ENCODE data around the gene TBXT. TPM values are rescaled to one million over a fixed set of nuclear protein-coding genes. Genes with fewer than 3 reads are reported as not detected.
"Not testable (repeated sequence)": the region's sequence is repeated elsewhere in the genome, so short reads cannot be mapped to it uniquely, and the experiment has no call there.

TBXT gene
- total and polyA plus RNA-seq, 2 of the 13 experiments (the other 11 are each of a cell fraction or from before 2014, with no cell fraction given) = not detected

DNA sequence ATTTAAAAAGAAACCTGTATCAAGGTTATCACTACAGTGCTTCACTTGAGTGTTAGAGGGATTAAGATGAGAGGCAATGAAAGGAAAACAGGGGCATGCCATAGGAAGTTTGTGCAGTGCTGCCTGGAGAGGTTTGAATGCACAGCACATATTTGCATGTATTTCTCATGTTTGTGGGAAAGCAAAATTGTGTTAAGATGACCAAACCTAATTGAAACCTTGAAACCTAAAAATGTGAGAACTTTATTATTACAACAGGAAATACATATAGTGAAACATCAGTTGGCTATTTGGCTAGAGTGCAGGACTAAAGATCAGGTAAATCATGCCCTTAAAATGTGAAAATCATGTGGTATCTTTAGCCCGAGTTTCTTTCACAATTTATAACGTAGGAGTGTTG is 8.5 kb upstream of the TBXT start (continued):
- no peak for TF ChIP-seq ZNF34 (CRISPR knock-in tag; IDR thresholded peaks at IDR 0.05; ENCODE audit: borderline replicate concordance)
- TF ChIP-seq, protein P1, sequence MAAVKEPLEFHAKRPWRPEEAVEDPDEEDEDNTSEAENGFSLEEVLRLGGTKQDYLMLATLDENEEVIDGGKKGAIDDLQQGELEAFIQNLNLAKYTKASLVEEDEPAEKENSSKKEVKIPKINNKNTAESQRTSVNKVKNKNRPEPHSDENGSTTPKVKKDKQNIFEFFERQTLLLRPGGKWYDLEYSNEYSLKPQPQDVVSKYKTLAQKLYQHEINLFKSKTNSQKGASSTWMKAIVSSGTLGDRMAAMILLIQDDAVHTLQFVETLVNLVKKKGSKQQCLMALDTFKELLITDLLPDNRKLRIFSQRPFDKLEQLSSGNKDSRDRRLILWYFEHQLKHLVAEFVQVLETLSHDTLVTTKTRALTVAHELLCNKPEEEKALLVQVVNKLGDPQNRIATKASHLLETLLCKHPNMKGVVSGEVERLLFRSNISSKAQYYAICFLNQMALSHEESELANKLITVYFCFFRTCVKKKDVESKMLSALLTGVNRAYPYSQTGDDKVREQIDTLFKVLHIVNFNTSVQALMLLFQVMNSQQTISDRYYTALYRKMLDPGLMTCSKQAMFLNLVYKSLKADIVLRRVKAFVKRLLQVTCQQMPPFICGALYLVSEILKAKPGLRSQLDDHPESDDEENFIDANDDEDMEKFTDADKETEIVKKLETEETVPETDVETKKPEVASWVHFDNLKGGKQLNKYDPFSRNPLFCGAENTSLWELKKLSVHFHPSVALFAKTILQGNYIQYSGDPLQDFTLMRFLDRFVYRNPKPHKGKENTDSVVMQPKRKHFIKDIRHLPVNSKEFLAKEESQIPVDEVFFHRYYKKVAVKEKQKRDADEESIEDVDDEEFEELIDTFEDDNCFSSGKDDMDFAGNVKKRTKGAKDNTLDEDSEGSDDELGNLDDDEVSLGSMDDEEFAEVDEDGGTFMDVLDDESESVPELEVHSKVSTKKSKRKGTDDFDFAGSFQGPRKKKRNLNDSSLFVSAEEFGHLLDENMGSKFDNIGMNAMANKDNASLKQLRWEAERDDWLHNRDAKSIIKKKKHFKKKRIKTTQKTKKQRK (IDR thresholded peaks at IDR 0.05; ENCODE audit: low read length) = no peak
- no peak for TF ChIP-seq EED (CRISPR knock-in tag; IDR thresholded peaks at IDR 0.05)
- TF ChIP-seq, protein P2, sequence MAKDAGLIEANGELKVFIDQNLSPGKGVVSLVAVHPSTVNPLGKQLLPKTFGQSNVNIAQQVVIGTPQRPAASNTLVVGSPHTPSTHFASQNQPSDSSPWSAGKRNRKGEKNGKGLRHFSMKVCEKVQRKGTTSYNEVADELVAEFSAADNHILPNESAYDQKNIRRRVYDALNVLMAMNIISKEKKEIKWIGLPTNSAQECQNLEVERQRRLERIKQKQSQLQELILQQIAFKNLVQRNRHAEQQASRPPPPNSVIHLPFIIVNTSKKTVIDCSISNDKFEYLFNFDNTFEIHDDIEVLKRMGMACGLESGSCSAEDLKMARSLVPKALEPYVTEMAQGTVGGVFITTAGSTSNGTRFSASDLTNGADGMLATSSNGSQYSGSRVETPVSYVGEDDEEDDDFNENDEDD (CRISPR knock-in tag; IDR thresholded peaks at IDR 0.05; ENCODE audit: borderline replicate concordance) = no peak
- TF ChIP-seq ZBTB20 (CRISPR knock-in tag; IDR thresholded peaks at IDR 0.05; ENCODE audit: borderline replicate concordance, low read depth) = no peak
- no peak for TF ChIP-seq TP53 (CRISPR knock-in tag; conservative IDR thresholded peaks at IDR 0.05)
- TF ChIP-seq ZNF784 (CRISPR knock-in tag; IDR thresholded peaks at IDR 0.05; ENCODE audit: borderline replicate concordance) = no peak

DNA sequence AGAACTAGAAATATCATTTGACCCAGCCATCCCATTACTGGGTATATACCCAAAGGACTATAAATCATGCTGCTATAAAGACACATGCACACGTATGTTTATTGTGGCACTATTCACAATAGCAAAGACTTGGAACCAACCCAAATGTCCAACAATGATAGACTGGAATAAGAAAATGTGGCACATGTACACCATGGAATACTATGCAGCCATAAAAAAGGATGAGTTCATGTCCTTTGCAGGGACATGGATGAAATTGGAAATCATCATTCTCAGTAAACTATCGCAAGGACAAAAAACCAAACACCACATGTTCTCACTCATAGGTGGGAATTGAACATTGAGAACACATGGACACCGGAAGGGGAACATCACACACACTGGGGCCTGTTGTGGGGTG is 7.4 kb upstream of the TBXT start:
- H3K4me1 ChIP-seq (ENCODE audit: insufficient read depth, low read length); CTCF ChIA-PET (ENCODE audit: low intra/inter-chr PET ratio, low total read pairs); in situ Hi-C loops (cut with HindIII; ENCODE audit: extremely low pct_ligation_motif_present, low pct_unique_long_range_greater_than_20kb); H3K36me3 ChIP-seq (replicated peaks in 1 of 2; ENCODE audit: control insufficient read depth in 1 of 2, insufficient read depth in 2 of 2, low read length in 2 of 2); FAIRE-seq; BruUV-seq (replicated peaks); intact Hi-C loops (cut with micrococcal nuclease; ENCODE audit: unreplicated experiment); H3K9me3 ChIP-seq (ENCODE audit: low read length); POLR2A ChIA-PET; H3K27ac ChIP-seq (ENCODE audit: extremely low read length, insufficient read depth, low read length); H3K4me3 ChIP-seq (replicated peaks in 1 of 3; ENCODE audit: insufficient read depth in 1 of 3, low read depth in 2 of 3, low read length in 3 of 3); H3K4me2 ChIP-seq (ENCODE audit: low read depth, low read length); H4K20me1 ChIP-seq (ENCODE audit: insufficient read depth, low read length); DNase-seq (ENCODE audit: low spot score); H3K9ac ChIP-seq (ENCODE audit: insufficient read depth, low read depth, low read length); H2AFZ ChIP-seq (ENCODE audit: low read length); H3K79me2 ChIP-seq (ENCODE audit: insufficient read depth, low read length); ATAC-seq: not testable (repeated sequence)
- WGBS (ENCODE audit: low lambda C conversion rate) = 40% methylated on average over 3 of the region's 3 CpGs
- peaks cover 10 to 59% of the 10 kb centered on the region in 2 experiments for H3K27me3 ChIP-seq (ENCODE audit: control insufficient read depth in 1 of 2, insufficient read depth in 2 of 2, low read length in 2 of 2)
